Spleen (tissue), 7 donors: ENCODE data around the gene HPCAL1.

Experiments used
- CTCF ChIP-seq, 11 experiments: fragments of 200-600 bp in 7 of 11; fragments of 450-650 bp in 4 of 11; sonication (generic) in 4 of 11; IDR thresholded peaks in 8 of 11; conservative IDR thresholded peaks in 3 of 11; 1 replicate in 7 of 11; 2 replicates in 4 of 11; pipeline versions ENCODE4 v1.4.0 to v1.8.0; 2016 to 2021; ENCODE audit warnings: antibody characterized with exemption in 11 of 11, inconsistent platforms in 4 of 11, mild to moderate bottlenecking in 1 of 11
- POLR2A ChIP-seq, 3 donors: fragments of 450-650 bp; IDR thresholded peaks; one replicate each; pipeline ENCODE4 v1.5.1; 2017; ENCODE audit warnings: antibody characterized with exemption in 3 of 3, mild to moderate bottlenecking in 1 of 3
- POLR2AphosphoS5 ChIP-seq, 3 donors: sonication (generic); formaldehyde crosslinking; IDR thresholded peaks; one replicate each; pipeline ENCODE4 v1.5.1; 2017; ENCODE audit warnings: antibody characterized with exemption in 3 of 3
- donor health status: DM: no; HTN: no; CAD: no; lungs with moderate emphysema.
- donor health status: DM: no; HTN: no; CAD: no.
- donor health status: DM: no; HTN: no; CAD: no.

DNA sequence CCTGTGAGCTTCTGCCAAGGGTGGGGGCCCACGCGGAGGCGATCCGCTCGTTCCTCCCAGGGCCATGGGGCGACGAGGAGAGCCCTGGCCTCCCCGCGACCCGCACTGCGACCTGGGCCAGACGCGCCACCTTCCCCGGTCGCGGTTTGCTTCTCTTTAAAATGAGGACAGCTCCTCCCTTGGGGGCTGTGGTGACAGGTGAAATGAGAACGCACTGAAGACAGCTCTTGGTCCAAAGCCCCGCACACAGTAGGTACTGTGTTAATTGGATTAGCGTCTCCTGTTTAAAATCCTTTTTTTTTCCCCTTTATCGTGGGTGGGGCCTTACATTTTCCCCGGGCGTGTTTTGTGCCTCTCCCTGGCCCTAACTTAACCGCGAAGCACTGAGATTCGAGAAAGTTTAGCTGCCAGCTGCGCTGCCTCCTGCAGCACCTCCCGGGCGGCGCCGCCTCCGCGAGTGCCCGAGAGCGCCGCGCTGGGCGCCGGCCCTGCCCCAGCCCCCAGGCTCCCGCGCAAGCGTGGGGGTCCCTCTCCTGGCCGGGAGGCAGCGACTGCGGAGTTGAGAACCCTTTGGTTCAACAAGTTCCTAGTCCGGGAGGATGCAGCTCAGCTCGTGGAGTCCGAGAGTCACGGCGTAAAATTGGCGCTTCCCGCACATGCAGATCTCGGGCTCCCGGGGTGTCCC, 1.1 kb downstream of the HPCAL1 start:
- TF ChIP-seq CTCF (IDR thresholded peaks at IDR 0.05 in 8 of 11, conservative IDR thresholded peaks at IDR 0.05 in 3 of 11) (peak in 3 of 11 experiments; percentile 8 to 17 (median 12)), POLR2AphosphoS5 (IDR thresholded peaks at IDR 0.05) (peak in 2 of 3 donors; percentile 53 to 58), POLR2A (IDR thresholded peaks at IDR 0.05) (no peak)
